ENCODE measurements around the gene DUSP8.
A peak's percentile ranks its signal among the peaks of the same experiment; 100 is the strongest.

Gene DUSP8

DNA sequence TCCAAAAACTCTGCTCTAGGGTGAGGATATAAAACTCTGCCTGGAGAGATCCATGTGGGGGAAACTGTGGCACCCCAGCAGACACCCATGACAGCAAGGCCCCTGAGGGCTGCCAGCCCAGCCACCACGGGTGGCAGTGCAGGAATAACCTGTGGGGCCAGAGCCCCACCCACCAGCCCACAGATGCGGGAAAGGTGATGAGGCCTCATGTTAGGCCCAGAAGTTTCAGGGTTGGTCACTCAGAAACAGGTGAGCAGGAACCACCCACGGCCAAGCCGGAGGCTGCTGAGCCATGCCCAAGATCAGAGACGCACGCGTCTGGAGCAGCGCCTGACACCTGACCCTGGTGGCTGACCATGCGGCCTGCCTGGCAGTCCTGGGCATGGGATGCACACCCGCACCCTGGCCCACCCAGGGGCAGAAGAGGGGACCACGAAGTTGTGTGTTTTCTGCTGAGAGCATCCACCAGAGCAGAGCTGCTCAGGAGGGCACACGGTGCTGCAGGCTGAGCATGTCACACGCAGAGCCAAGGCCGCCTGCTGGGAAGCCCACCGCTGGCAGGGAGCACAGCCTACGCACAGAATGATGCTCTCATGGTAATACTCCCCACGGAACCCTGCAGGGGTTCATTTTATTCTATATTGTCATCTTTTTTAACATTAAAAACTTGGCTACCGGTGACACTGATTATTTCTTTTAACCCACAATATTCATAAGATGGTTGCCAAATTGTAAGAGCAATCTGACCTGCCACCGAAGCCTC lies 41.2 kb downstream of the DUSP8 start:
- DNase-seq = no peak

DNA sequence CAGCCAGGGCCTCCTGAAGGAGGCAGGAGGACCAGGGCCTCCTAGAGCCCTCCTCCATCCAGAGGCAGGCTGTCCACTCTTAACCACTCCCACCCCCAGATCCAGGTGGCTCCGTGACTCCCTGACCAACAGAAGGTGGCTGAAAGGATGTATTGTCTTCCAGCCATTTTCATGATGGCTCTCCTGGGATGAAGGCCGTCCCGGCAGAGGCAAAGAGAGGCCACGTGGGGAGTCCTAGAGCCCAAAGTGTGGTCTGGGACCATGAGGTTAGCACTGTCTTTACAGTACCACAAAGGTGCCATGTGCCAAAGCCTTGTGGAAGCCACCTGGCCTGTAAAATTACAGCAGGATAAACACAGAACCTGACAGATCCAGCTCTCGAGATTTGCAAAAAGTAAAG lies 42.3 kb downstream of the DUSP8 start:
- DNase-seq = no peak

DNA sequence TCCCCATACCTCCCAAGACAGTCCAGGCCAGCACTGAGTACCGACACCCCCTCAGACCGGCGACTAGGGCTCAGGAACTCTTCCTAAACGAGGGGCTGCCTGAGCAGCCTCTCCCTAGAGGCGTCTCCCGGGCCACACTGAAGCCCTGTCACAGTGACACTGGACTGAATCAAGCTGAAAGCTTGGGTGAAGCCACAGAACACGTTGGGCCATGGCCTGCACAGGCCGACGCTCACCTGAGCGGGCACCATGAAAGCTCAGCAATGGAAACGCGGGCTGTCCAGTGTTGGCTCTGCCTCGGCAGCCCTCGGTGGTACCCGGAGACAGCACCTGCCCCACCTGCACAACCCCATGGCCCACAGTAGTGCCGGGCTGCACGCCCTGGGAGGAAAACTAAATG lies 42.8 kb downstream of the DUSP8 start:
- DNase-seq = no peak

DNA sequence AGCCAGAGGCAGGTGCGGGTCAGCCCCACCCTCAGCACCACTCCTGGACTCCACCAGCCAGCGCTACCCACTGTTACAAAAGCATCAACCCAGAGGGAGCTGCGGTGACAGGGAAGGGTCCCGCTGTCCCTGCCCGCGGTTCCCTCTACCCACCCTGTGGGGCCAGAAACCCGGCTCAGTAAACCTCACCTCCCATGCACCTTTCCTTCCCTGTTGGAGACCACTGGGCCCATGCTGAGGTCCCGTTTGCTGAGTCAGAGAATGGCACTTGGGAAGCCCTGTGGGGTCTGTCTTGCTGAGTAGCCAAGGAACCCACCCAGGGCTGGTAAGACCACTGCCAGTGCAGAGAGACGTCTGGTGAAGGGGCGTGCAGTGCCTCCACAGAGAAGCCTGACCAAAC lies 43.4 kb downstream of the DUSP8 start:
- DNase-seq = no peak

DNA sequence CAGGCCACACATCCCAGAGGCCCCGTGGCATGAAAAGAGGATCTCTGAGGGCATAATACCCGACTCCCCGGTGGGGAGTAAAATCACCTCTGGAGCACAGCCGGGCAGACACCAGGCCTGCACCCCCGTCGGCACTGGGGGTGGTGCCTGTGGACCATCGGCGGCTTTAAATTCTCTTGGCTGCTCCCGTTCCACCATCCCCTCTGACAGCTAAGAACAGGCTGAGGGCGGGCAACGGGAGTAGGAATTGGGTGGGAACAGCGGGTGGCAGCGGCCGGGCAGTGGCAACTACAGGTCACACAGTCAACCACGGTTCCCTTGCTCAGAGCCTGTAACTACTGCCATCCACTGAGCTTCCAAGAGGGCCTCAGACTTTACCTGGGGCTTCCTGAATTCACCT lies 45.3 kb downstream of the DUSP8 start:
- no peak for DNase-seq

DNA sequence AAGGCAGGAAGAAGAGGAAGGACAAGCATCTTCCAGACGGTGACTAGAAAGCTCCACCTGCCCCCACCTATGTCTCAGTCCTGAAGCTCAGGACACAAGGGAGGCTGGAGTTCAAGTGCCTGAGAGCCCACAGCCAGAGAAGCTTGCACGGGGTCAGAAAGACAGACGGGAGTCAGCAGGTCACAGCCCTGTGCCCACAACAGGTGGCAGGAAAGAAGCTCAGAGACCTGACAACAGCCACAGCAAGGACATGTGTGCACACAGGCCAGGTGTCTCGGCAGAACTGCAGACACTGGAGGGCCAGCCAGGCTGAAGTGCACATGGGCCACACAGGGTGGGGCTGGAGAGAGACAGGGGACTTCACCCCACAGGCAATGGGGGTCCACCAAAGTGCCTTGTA lies 48.3 kb downstream of the DUSP8 start:
- no peak for DNase-seq

DNA sequence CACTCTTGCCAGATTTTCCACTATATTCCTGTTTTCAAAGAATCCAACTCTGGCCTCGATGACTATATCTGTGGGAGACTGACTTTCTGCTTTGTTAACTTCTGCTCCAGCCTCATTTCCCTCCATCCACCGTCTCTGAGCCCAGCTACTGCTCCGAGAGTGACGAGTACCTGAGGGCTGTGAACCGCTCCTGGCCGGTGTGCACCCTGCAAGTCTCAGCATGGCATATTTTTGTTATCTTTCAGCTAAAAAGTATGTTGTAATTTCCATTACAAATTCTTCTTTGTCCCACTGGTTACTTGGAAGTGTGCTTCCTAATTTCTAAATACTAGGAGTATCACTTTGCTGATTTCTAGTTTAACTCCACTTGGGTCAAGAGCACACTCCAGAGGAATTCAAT lies 49.0 kb downstream of the DUSP8 start:
- no peak for DNase-seq

DNA sequence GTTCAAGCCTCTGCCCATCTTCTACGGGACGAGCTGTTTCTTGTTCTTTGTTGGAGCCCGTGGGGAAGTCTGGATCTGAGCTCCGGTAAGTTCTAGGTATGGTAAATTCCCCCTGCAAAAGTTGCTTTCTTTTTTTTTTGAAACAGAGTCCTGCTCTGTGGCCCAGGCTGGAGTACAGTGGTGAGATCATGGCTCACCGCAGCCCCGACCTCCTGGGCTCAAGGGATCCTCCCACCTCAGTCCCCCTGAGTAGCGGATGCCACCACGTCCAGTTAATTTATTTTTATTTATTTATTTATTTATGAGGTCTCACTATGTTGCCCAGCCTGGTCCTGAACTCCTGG lies 50.0 kb downstream of the DUSP8 start:
- no peak for DNase-seq

DNA sequence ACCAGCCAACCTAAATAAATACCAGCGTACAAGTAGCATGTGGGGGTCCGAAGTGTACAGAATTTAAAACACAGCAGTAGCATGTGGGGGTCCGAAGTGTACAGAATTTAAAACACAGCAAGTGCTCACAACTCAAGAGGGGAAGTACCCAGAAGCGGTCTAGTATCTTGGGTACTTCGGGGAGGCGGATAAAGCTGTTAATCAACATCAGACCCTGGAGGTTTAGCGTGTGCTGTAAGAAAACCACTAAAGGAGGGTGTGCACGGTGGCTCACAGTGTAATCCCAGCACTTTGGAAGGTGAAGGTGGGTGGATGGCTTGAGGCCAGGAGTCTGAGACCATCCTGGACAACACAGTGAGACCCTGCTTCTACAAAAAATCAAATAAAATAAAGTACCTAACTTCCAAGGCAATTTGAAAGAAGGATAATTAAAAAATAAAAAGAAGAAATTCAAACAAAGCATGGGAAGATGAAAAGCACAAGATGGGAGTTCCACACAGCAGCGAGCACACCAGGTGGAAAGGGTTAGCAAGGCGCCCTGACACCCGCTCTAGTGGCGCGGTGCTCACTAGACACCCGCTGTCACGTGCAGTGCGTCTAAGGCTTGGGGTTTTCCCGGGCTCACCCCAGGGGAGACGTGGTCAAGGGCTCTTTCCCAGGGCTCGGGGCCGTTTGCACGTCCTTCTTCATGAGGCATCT lies 50.5 kb downstream of the DUSP8 start:
- no peak for DNase-seq

DNA sequence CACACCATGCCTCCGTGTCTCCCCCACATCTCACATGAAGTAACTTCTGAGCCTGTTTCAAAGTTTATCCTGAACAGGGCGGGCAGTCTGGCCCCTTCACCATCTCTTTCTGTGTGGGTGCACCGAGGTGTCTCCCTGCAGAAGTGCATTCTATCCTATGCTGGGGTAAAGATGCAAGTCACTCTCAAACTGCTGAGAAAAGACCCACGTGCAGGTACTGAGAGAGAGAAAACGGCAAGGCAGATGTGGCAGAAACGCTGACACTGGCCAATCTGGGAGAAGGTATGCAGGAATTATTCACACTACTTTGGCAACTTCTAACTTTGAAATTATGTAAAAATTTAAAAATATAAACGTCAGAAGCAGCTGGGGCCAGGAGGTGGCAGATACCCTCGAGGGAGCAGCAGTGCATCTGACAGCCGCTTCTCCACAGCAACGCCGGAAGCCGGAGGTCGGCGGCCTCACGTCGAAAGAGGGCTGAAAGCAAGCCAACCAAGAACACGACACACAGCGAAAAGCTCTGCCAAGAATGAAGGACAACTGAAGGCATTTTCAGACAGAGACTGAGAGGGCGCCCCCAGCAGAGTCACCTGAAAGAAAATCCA lies 51.3 kb downstream of the DUSP8 start:
- no peak for DNase-seq

DNA sequence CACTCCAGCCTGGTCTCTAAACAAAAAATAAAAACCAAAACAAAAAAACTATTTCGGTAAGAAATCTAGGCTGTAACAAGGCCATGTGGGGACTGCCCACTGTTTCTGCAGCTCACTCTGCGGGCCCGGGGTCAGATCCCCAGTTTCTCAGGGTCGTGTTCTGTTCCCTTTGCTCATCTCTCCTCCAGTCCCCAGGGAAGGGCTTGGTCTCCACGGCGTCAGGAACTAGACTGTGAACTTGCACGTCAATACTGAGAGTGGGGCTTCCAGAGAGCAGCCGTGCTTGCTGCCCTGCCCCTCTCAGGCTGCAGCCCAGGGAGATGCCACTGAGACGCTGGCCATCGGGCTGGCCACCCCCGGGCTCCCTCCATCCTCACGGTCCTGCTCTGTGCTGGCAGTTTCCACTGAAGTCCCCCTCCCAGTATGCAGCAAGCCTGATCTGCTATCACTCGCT lies 51.8 kb downstream of the DUSP8 start:
- no peak for DNase-seq

DNA sequence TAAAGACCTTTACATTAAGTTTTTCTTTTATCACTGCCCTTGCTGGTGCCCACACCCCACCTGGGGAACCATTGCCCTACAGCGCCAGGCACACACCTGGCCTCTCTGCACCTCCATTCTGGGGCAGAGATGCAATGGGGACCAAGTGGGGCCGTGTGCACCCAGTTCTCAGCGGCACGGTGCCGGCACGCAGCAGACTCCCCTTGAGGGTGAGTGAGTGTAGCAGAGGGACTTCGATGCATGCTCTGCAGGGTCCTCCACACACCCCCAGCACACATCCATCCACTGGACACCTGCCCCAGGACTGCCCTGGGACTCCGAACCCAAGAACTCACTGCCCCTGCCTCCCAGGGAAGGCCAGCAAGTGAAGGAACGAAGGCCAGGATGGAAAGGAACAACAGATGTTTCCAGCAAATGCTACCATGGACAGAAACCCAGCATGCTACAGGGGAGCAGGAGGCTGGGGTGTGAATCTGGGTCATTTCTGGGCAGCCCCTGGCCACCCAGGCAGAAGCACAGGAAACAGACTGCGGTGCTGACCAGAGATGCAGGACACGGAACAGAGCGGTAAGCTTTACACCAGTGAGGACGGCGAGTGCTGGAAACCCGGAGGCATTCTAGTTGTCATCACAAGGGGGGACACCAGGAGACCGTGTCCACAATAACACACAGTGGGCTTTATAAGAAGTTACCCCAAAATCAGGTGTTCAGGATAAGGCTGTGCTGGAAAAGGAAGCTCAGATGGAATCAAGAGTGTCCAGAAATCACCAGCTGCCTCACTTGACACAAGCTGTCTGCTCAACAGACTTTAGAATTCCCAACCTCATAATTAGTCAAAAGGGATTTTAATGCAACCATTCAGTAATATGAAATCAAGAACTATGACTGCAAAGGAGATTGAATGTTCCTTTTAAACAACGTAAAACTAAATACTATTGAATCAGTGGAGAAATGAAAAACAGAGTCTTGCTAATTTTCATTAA lies 52.8 kb downstream of the DUSP8 start:
- DNase-seq = no peak

DNA sequence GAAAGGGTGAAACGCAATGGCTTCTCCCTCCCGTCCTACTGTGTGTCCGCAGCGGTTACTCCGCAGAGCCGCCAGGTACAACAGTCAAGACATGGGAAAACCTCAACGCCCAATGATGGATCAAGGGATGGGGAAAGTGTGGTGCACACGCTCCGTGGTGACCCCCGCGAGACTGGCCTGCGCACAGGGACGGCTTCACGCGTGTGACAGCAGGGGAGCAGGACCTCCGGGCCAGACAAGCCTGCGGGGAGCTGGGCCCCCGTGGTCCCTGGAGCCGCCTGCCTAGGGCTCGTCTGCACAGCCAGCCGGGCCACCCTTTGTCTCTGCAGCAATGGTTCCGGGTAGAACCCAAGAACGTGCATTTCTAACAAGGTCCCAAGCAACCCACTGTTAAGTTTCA lies 53.8 kb downstream of the DUSP8 start:
- no peak for DNase-seq

DNA sequence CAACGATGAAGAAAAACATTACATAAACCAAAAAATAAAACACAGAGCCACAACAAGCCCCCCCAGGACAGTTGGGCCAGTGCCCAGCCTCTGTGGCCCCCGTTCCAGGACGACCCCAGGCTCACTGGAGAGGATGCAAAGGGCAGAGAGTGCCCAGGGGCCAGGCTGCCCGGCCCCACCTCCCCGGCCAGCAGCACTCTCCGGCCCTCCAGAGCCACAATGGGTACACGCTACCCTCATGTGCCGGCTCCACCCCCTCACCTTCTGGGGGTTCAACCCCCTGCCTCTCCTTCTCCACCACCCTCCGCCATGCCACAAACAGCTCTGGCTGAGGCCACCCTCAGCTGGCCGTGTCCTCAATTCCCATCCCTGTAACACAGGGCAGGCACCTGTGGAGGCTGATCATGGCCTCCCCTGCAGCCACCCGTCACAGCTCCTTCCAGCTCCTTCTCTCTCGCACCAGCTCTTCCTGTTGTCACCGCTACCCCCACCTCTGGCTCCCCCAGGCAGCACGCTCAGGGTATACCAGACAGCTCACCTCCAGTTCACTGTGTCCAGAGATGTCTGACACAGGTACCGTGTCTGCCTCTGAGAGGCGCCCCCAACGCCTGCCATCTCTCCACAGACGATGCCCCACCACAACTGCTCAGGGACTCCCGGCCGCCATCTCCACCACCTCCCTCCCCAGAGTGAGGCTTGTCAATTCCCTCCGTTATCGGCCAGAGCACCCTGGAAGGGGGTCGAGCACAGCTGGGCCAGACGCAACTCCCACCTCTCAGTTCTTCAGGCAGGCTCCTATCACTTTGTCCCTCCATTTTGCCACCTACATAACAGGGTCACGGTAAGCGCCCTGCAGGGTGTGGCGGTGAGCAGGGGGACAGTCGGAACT lies 54.7 kb downstream of the DUSP8 start:
- DNase-seq = no peak

DNA sequence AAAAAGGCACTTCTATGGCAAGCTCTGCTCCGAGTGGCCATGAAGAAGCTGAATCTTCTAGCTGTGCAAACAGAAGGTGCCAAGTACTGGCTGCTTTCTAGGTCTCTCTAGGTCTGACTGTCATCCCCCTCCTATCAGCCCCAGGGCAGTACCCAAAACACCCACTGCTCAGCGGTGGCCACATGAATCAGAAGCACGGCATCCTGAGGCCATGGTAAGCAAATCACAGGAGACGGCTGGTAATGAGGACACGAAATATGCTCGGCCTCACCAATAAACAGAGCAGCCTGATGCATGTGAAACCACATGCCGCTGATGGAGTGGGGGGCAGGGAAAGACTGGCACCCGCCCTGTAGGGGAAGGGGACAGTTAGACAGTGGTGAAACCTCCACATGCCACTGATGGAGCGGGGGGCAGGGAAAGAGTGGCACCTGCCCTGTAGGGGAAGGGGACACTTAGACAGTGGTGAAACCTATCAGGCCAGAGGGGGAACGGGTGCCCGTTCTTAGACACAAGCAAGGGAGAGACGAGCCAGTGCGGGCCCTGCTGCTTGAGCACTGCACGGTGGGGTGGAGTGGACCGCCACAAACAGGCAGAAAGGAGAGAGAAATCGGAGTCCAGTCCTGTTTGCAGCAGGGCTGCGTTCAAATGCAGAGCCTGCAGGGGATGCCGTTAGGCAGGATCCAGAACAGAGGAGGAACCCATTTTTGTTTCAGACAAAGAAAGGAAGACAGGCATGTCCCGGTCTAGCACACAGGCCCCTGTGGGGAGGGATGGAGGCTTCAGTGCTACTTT lies 55.6 kb downstream of the DUSP8 start:
- DNase-seq = no peak

DNA sequence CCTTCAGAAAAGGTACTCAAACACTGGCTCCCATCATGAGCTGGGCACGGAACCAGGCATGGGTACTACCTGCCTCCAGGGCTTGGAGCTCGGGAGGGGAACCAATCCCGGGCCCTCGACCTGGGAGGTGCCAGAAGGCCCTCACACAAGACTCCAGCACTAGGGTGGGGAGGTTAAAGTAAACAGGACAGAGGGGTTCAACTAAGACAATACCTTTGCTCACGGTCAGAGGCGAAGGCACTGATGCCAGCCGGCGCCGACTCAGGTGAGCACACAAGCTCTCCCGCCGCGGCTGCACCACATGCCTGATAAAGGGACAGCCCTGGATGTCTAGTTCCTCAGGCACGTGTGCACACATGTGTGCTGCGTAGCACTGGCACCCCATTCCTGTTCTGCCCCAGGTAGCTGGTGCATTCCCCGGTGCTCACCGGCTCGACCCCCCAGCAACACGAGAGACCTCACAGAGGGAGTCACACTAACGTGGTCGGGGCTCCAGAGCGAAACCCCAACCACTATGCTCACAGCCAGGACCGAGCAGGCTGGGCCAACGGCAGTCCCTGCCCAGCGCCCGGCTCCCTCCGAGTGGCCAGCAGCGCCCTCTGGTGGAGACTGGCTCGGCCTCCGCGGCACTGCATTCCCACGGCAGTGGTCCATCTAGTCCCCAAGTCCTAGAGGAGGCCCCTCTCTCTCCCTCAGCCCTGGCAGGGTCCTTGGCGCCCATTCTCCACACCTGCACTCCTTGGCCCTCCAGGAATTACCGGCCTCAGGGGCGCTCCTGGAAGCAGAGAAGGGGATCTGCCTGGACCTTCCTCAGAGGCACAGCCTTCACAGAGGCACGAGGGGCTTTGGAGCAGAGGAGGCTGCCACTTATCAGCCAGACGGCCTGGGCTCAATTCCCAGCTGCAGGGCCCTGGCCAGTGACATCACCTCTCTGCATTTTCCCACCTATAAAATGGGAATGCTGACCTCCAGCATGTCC lies 56.7 kb downstream of the DUSP8 start:
- DNase-seq = peak; percentile 79

DNA sequence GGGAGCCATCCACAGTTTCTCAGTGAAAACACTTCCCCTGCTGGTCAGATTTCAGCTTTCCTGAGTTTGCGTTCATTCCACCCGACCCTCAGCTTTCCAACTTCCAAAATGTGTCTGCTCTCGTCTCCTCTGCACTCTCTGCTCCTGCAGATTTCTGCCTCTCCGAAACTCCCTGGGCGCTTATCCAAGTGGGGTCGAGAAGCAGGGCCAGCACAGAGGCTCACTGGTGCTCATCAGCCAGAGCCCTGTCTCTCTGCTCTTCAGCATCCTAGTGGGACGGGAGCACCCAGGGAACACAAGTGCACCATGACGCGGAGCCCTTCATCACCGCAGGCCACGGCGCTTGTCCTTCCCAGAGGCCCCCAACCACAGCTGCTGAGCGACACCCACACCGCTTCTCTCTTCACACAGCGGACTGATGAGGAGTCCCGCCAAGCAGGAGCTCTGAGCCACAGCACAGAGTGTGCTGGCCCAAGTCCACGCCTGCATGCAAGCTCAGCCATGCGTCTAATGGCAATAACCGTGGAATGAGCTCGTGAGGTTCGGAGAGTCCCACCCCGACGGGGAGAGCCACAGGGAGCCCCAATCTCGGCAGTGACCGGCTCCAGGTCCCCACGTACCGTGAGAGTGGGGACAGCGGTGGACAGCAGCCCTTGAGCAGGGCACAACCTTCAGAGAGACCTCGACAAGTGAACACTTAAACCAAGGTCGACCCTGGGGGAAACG lies 57.6 kb downstream of the DUSP8 start:
- no peak for DNase-seq

DNA sequence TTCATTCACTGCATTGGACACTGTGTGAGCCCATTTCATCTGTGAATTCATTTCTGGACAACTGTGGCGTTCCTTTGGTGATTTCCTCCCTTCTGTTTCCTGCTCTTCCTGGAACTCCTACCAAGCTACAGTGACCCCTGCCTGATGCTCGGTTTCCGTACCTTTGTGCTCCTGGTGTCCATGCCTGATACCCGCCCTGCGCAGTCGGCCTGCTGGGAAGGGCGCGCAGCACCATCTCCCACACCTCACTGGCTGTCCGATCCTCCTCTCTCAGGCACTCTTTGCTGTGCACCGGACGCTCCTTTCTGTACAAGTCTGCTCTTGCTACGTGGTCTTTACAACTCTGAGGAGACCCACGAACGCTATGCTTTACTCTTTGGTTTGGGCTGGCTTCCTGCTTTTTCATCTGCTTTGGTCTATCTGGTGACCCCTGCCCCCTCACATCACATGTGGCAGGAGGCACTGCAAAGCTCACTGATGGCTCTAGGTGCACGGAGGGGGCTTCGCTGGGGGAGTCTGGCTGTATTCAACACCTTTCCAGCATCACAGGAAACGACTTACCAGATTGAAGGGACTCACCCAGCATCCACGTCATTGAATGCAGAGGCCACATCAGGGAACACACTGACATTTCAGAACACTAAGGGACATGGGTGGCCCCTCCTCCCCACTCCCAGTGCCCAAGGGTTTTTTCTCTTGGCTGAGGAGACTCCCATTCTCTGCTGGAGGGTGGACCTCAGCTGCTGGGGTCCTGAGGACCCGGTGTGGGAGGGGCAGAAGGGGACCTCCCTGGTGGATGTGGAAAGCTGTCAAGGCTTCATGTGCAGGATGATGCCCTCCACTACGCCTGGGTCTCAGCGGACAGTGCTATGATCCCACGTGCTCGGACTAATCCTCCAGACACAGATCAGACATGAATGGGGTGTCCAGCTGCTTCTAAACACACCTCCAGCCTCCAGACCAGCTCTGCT lies 58.5 kb downstream of the DUSP8 start:
- DNase-seq = no peak
